GM23338 (cell line): ENCODE data around the gene ELOB. TPM values are rescaled to one million over a fixed set of nuclear protein-coding genes. Genes with fewer than 3 reads are reported as not detected.

ENCODE experiments used
- ATAC-seq: fragments of 200-7000 bp; cut with Tn5 transposase; 3 replicates; pipeline ENCODE4 v1.9.1; 2020
- DNase-seq: peaks from one replicate; pipeline ENCODE4 v3.0.0-alpha.2; 2015; ENCODE audit warnings: low spot score
- H2AFZ ChIP-seq: fragments of 200-600 bp; sonication (generic); 2 replicates; pipeline ENCODE4 v1.8.0; 2016; ENCODE audit warnings: antibody characterized with exemption, mild to moderate bottlenecking, moderate library complexity
- H3F3A ChIP-seq: fragments of 200-600 bp; sonication (generic); replicated peaks from 2 replicates; pipeline ENCODE4 v1.8.0; 2017; ENCODE audit warnings: antibody characterized with exemption, mixed run types, low read depth
- H3K27ac ChIP-seq: fragments of 200-600 bp; sonication (generic); 2 replicates; pipeline ENCODE4 v1.6.1; 2016; ENCODE audit warnings: low read depth
- H3K27me3 ChIP-seq: fragments of 200-600 bp; sonication (generic); 2 replicates; pipeline ENCODE4 v1.8.0; 2016; ENCODE audit warnings: mild to moderate bottlenecking, mixed run types, moderate library complexity; ENCODE audit not compliant: insufficient read depth
- H3K36me3 ChIP-seq: fragments of 200-600 bp; sonication (generic); 2 replicates; pipeline ENCODE4 v1.8.0; 2016; ENCODE audit warnings: mild to moderate bottlenecking; ENCODE audit not compliant: insufficient read depth
- H3K4me1 ChIP-seq: fragments of 200-600 bp; sonication (generic); 2 replicates; pipeline ENCODE4 v1.8.0; 2016; ENCODE audit warnings: mild to moderate bottlenecking, moderate library complexity; ENCODE audit not compliant: insufficient read depth
- H3K4me2 ChIP-seq: fragments of 200-600 bp; sonication (generic); 2 replicates; pipeline ENCODE4 v1.7.1; 2017; ENCODE audit warnings: mixed run types
- H3K4me3 ChIP-seq: fragments of 200-600 bp; sonication (generic); 2 replicates; pipeline ENCODE4 v1.6.1; 2016; ENCODE audit warnings: mixed run types
- H3K79me2 ChIP-seq: fragments of 200-600 bp; sonication (generic); replicated peaks from 2 replicates; pipeline ENCODE4 v1.8.0; 2017; ENCODE audit warnings: mild to moderate bottlenecking; ENCODE audit not compliant: insufficient read depth
- H3K9me2 ChIP-seq: fragments of 200-600 bp; sonication (generic); 2 replicates; pipeline ENCODE4 v1.8.0; 2017; ENCODE audit not compliant: insufficient read depth
- H4K20me1 ChIP-seq: fragments of 200-600 bp; sonication (generic); replicated peaks from 2 replicates; pipeline ENCODE4 v1.8.0; 2017; ENCODE audit warnings: mild to moderate bottlenecking; ENCODE audit not compliant: insufficient read depth
- H3K27ac Mint-ChIP-seq: 2 replicates; pipeline ENCODE4 v1.8.0; 2020; ENCODE audit warnings: inconsistent platforms, mild to moderate bottlenecking, moderate library complexity, mixed read lengths
- H3K27me3 Mint-ChIP-seq: 3 replicates; pipeline ENCODE4 v1.8.0; 2022; ENCODE audit warnings: low read depth, mild to moderate bottlenecking, moderate library complexity, mixed read lengths, inconsistent platforms; ENCODE audit not compliant: insufficient read depth, poor library complexity
- H3K36me3 Mint-ChIP-seq: 3 replicates; pipeline ENCODE4 v1.8.0; 2021; ENCODE audit warnings: low read depth, mild to moderate bottlenecking, inconsistent platforms, moderate library complexity, mixed read lengths
- H3K4me1 Mint-ChIP-seq: 3 replicates; pipeline ENCODE4 v1.8.0; 2020; ENCODE audit warnings: mild to moderate bottlenecking, inconsistent platforms, mixed read lengths
- H3K4me3 Mint-ChIP-seq: 3 replicates; pipeline ENCODE4 v1.8.0; 2021; ENCODE audit warnings: moderate library complexity, mild to moderate bottlenecking, inconsistent platforms, mixed read lengths
- H3K9me3 Mint-ChIP-seq: 3 replicates; pipeline ENCODE4 v1.8.0; 2020; ENCODE audit warnings: moderate library complexity, mild to moderate bottlenecking, inconsistent platforms, mixed read lengths
- ETS1 ChIP-seq: IDR thresholded peaks from 2 replicates; pipeline ENCODE4 v1.6.1; 2016; ENCODE audit warnings: antibody characterized with exemption
- EZH2 ChIP-seq: fragments of 200-600 bp; sonication (generic); IDR thresholded peaks from one replicate; pipeline ENCODE4 v1.8.0; 2017; ENCODE audit warnings: antibody characterized with exemption, mild to moderate bottlenecking, low read depth; ENCODE audit not compliant: unreplicated experiment
- EZH2phosphoT487 ChIP-seq: fragments of 200-600 bp; sonication (generic); IDR thresholded peaks from one replicate; pipeline ENCODE4 v1.8.1; 2018; ENCODE audit warnings: antibody characterized with exemption; ENCODE audit not compliant: unreplicated experiment
- NANOG ChIP-seq: IDR thresholded peaks from 2 replicates; pipeline ENCODE4 v1.6.1; 2016; ENCODE audit warnings: antibody characterized with exemption, borderline replicate concordance
- STAT1 ChIP-seq: IDR thresholded peaks from one replicate; pipeline ENCODE4 v1.6.1; 2016; ENCODE audit warnings: antibody characterized with exemption; ENCODE audit not compliant: unreplicated experiment
- ZNF114 ChIP-seq: fragments of 250-450 bp; sonication (Bioruptor Pico); IDR thresholded peaks from 2 replicates; pipeline ENCODE4 v1.5.0; 2020; ENCODE audit warnings: mild to moderate bottlenecking, moderate library complexity
- ZNF331 ChIP-seq: fragments of 250-450 bp; sonication (Bioruptor Pico); IDR thresholded peaks from 2 replicates; pipeline ENCODE4 v1.5.0; 2020; ENCODE audit warnings: low read depth, mild to moderate bottlenecking, moderate library complexity
- ZNF462 ChIP-seq: fragments of 250-450 bp; sonication (Bioruptor Pico); IDR thresholded peaks from 2 replicates; pipeline ENCODE4 v1.5.0; 2020; ENCODE audit warnings: mild to moderate bottlenecking, moderate library complexity
- polyA plus RNA-seq: library from polyadenylated mRNA; unstranded; fragments of >200 nt; fragmentation: Nextera tagmentation; extraction: Ambion mirVana; gene quantifications from 2 replicates; pipeline ENCODE4 v1.2.1, GENCODE V29; 2016
- total RNA-seq: library from RNA; depleted of rRNA; stranded (reverse); fragments of >200 nt; shearing (Covaris generic); gene quantifications from 2 replicates; pipeline ENCODE4 v1.2.3, GENCODE V29; 2014
- TF ChIP-seq, protein P1 (sequence below), 2 experiments: fragments of 200-600 bp in 1 of 2; sonication (generic) in 1 of 2; conservative IDR thresholded peaks; 2 replicates each; pipeline versions ENCODE4 v1.5.1 to v1.6.1; 2016 to 2017; ENCODE audit warnings: antibody characterized with exemption in 2 of 2, low read depth in 2 of 2, mild to moderate bottlenecking in 2 of 2, moderate library complexity in 1 of 2
- TF ChIP-seq, protein P2 (sequence below): IDR thresholded peaks from one replicate; pipeline ENCODE4 v1.6.1; 2018; ENCODE audit warnings: antibody characterized with exemption; ENCODE audit not compliant: unreplicated experiment

The ELOB gene
- total and polyA plus RNA-seq, 2 experiments from 2014 or later = 278 to 756 TPM

DNA sequence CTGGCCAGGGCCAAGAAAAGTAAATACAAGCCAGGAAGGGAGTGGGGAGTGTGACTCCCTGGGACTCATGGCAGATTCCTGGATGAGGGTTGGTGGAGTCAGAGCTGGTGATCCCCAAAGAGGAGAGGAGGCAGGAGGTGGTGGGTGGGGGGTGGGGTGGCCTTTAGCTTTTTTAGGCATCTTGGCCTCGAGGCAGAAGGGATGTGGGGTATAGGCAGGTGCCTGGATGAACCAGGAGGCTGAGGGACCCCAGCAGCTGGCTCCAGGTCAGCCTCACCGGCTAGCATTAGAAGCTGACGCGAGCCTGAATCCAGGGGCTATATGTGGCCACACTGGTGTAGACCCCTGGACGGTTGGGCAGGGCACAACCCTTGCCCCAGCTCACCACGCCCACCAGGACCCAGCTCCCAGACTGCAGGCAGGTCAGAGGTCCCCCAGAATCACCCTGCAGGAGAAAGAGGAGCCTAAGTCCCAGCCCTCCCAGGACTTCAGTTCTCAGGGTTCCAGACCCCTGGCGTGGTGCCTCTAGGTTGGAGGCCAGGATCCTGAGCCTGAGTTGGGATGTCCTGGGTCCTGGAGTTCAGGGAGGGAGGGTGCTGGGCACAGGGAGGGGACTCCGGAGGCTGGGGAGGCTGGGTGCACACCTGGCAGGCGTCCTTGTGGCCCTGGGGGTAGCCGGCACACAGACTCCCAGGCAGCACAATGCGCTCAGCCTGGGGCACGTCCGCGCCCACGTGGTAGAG lies 7.4 kb upstream of the ELOB start:
- no peak for TF ChIP-seq EZH2phosphoT487
- no peak for TF ChIP-seq EZH2
- no peak for TF ChIP-seq NANOG
- TF ChIP-seq ZNF114 (CRISPR knock-in tag) = no peak
- no peak for TF ChIP-seq ZNF462 (CRISPR knock-in tag)
- TF ChIP-seq ETS1 = no peak
- TF ChIP-seq, protein P1, sequence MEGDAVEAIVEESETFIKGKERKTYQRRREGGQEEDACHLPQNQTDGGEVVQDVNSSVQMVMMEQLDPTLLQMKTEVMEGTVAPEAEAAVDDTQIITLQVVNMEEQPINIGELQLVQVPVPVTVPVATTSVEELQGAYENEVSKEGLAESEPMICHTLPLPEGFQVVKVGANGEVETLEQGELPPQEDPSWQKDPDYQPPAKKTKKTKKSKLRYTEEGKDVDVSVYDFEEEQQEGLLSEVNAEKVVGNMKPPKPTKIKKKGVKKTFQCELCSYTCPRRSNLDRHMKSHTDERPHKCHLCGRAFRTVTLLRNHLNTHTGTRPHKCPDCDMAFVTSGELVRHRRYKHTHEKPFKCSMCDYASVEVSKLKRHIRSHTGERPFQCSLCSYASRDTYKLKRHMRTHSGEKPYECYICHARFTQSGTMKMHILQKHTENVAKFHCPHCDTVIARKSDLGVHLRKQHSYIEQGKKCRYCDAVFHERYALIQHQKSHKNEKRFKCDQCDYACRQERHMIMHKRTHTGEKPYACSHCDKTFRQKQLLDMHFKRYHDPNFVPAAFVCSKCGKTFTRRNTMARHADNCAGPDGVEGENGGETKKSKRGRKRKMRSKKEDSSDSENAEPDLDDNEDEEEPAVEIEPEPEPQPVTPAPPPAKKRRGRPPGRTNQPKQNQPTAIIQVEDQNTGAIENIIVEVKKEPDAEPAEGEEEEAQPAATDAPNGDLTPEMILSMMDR (conservative IDR thresholded peaks at IDR 0.05; ENCODE audit: low read depth in 2 of 2) = no peak
- no peak for TF ChIP-seq STAT1
- TF ChIP-seq ZNF331 = no peak
- TF ChIP-seq, protein P2, sequence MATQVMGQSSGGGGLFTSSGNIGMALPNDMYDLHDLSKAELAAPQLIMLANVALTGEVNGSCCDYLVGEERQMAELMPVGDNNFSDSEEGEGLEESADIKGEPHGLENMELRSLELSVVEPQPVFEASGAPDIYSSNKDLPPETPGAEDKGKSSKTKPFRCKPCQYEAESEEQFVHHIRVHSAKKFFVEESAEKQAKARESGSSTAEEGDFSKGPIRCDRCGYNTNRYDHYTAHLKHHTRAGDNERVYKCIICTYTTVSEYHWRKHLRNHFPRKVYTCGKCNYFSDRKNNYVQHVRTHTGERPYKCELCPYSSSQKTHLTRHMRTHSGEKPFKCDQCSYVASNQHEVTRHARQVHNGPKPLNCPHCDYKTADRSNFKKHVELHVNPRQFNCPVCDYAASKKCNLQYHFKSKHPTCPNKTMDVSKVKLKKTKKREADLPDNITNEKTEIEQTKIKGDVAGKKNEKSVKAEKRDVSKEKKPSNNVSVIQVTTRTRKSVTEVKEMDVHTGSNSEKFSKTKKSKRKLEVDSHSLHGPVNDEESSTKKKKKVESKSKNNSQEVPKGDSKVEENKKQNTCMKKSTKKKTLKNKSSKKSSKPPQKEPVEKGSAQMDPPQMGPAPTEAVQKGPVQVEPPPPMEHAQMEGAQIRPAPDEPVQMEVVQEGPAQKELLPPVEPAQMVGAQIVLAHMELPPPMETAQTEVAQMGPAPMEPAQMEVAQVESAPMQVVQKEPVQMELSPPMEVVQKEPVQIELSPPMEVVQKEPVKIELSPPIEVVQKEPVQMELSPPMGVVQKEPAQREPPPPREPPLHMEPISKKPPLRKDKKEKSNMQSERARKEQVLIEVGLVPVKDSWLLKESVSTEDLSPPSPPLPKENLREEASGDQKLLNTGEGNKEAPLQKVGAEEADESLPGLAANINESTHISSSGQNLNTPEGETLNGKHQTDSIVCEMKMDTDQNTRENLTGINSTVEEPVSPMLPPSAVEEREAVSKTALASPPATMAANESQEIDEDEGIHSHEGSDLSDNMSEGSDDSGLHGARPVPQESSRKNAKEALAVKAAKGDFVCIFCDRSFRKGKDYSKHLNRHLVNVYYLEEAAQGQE = no peak
- H3K4me3 Mint-ChIP-seq = peak overlapping the region; percentile 71
- H3K36me3 Mint-ChIP-seq = no peaks in the 10 kb centered on the region

More for the DNA sequence above, 7.4 kb upstream of the ELOB start:
- H3K36me3 ChIP-seq = no peaks in the 10 kb centered on the region
- peak overlapping the region; percentile 61 for H3K4me3 ChIP-seq
- peaks cover 29% of the 10 kb centered on the region for H3K27me3 ChIP-seq
- H3K27ac ChIP-seq = no peak overlapping the region
- Mint-ChIP-seq H3K9me3 (no peaks in the 10 kb centered on the region; the same call in 2 of the 3 replicates), H3K27me3 (peaks cover 41% of the 10 kb centered on the region), H3K4me1 (peaks cover 9% of the 10 kb centered on the region), H3K27ac (no peak overlapping the region)
- H3K4me1 ChIP-seq = no peaks in the 10 kb centered on the region
- H2AFZ ChIP-seq = peak overlapping the region; percentile 97
- H3K9me2 ChIP-seq = no peaks in the 10 kb centered on the region
- peak overlapping the region; percentile 80 for H3K4me2 ChIP-seq
- H4K20me1 ChIP-seq = no peaks in the 10 kb centered on the region
- 0 out of 2 replicates have a peak, but pooled peaks cover 3% of the 10 kb centered on the region for H3F3A ChIP-seq
- peak; percentile 56 for ATAC-seq
- H3K79me2 ChIP-seq = no peaks in the 10 kb centered on the region
- no peak for DNase-seq
